HepG2 (cell line): ENCODE results near the gene CIAO2B. TPM values are rescaled to one million over a fixed set of nuclear protein-coding genes. Genes with fewer than 3 reads are reported as not detected.

Source experiments
- ATAC-seq: fragments of 200-7000 bp; cut with Tn5 transposase; 3 replicates; pipeline ENCODE4 v1.9.1; 2020; ENCODE audit warnings: mild to moderate bottlenecking, moderate library complexity
- BruUV-seq: library from RNA; stranded (reverse); fragments of 400-500 nt; replicated peaks from 2 replicates; lab custom pipeline; 2021; lab: Mats Ljungman, UMichigan
- CTCF ChIA-PET: fragments of 300-600 bp; formaldehyde crosslinking; extraction: SDS; loops from one replicate; lab custom pipeline; 2021; ENCODE audit warnings: low total read pairs, inconsistent platforms, low intra/inter-chr PET ratio; lab: Yijun Ruan, JAX
- POLR2A ChIA-PET: fragments of 350-600 bp; sonication (Branson Sonifier 250); formaldehyde crosslinking; loops from one replicate; lab custom pipeline; 2020; ENCODE audit warnings: antibody characterized with exemption, inconsistent platforms; lab: Yijun Ruan, JAX
- DNase-seq: peaks from one replicate; pipeline ENCODE4 v3.0.0-alpha.2; 2015; ENCODE audit warnings: low spot score
- FAIRE-seq: peaks from 3 replicates; lab custom pipeline; 2011; peaks lifted over from hg19 to GRCh38; lab: Jason Lieb, UNC
- H2AFZ ChIP-seq: one replicate; pipeline ENCODE4 v1.6.1; 2011; ENCODE audit warnings: low read length, inconsistent platforms
- H3K27ac ChIP-seq: fragments of 300-600 bp; 3 replicates; pipeline ENCODE4 v1.8.0; 2011; ENCODE audit warnings: mixed run types, mild to moderate bottlenecking, mixed read lengths, low read length, inconsistent platforms; ENCODE audit not compliant: insufficient read depth; ENCODE audit errors: extremely low read length
- H3K27me3 ChIP-seq, 2 experiments: fragments of 200-600 bp in 1 of 2; 2 replicates in 1 of 2; 3 replicates in 1 of 2; pipeline versions ENCODE4 v1.6.0 to v1.8.0; 2011; ENCODE audit warnings: low read length in 2 of 2, mild to moderate bottlenecking in 2 of 2, moderate library complexity in 2 of 2, inconsistent platforms in 1 of 2; ENCODE audit not compliant: insufficient read depth in 2 of 2, control insufficient read depth in 1 of 2
- H3K36me3 ChIP-seq, 2 experiments: fragments of 200-600 bp in 1 of 2; replicated peaks in 1 of 2; 2 replicates in 1 of 2; 3 replicates in 1 of 2; pipeline versions ENCODE4 v1.5.1 to v1.8.0; 2011; ENCODE audit warnings: low read length in 2 of 2, inconsistent platforms in 1 of 2; ENCODE audit not compliant: insufficient read depth in 2 of 2, control insufficient read depth in 1 of 2
- H3K4me1 ChIP-seq: 2 replicates; pipeline ENCODE4 v1.5.1; 2012; ENCODE audit warnings: low read length, inconsistent platforms; ENCODE audit not compliant: insufficient read depth
- H3K4me2 ChIP-seq: 2 replicates; pipeline ENCODE4 v1.6.0; 2011; ENCODE audit warnings: low read depth, low read length, inconsistent platforms
- H3K4me3 ChIP-seq, 3 experiments: fragments of 200-600 bp in 1 of 3; sonication (generic), shearing (Covaris generic) in 1 of 3; replicated peaks in 1 of 3; 2 replicates each; pipeline ENCODE4 v1.5.1; 2011 to 2016; ENCODE audit warnings: low read length in 3 of 3, inconsistent platforms in 2 of 3, low read depth in 2 of 3, mild to moderate bottlenecking in 2 of 3, control low read depth in 1 of 3, mixed read lengths in 1 of 3; ENCODE audit not compliant: insufficient read depth in 1 of 3
- H3K79me2 ChIP-seq: one replicate; pipeline ENCODE4 v1.6.1; 2011; ENCODE audit warnings: low read length, inconsistent platforms; ENCODE audit not compliant: insufficient read depth
- H3K9ac ChIP-seq: 2 replicates; pipeline ENCODE4 v1.6.0; 2011; ENCODE audit warnings: mild to moderate bottlenecking, low read depth, low read length, inconsistent platforms; ENCODE audit not compliant: insufficient read depth
- H3K9me3 ChIP-seq: 2 replicates; pipeline ENCODE4 v1.5.1; 2012; ENCODE audit warnings: mild to moderate bottlenecking, low read length
- H4K20me1 ChIP-seq: 2 replicates; pipeline ENCODE4 v1.6.0; 2011; ENCODE audit warnings: inconsistent platforms, mild to moderate bottlenecking, low read length, moderate library complexity; ENCODE audit not compliant: insufficient read depth
- ARHGAP35 ChIP-seq: sonication (generic); formaldehyde crosslinking; IDR thresholded peaks from 2 replicates; pipeline ENCODE4 v1.9.0; 2022; ENCODE audit warnings: mild to moderate bottlenecking, inconsistent platforms, moderate library complexity, missing genetic modification reagents, borderline replicate concordance
- ATRX ChIP-seq: sonication (generic); formaldehyde crosslinking; IDR thresholded peaks from 2 replicates; pipeline ENCODE4 v1.4.0; 2020; ENCODE audit warnings: missing genetic modification reagents, borderline replicate concordance
- CHD2 ChIP-seq: IDR thresholded peaks from 2 replicates; pipeline ENCODE4 v1.6.1; 2011; ENCODE audit warnings: low read depth, low read length, improper control_type of control experiment
- CHD4 ChIP-seq: fragments of 200-600 bp; sonication (generic); IDR thresholded peaks from 2 replicates; pipeline ENCODE4 v1.7.0; 2017; ENCODE audit warnings: mild to moderate bottlenecking, low read length, borderline replicate concordance
- KAT2B ChIP-seq: fragments of 150-350 bp; IDR thresholded peaks from 2 replicates; pipeline ENCODE4 v1.6.1; 2014; ENCODE audit warnings: low read depth, low read length, borderline replicate concordance
- KLF11 ChIP-seq: IDR thresholded peaks from 2 replicates; pipeline ENCODE4 v1.6.1; 2016; ENCODE audit warnings: missing compliant biosample characterization
- LCORL ChIP-seq, 2 experiments: fragments of 450-650 bp in 1 of 2; sonication (generic) in 1 of 2; formaldehyde crosslinking in 1 of 2; IDR thresholded peaks; 2 replicates each; pipeline versions ENCODE4 v1.5.0 to v1.6.1; 2017 to 2020; ENCODE audit warnings: antibody characterized with exemption in 1 of 2, missing genetic modification reagents in 1 of 2
- MED13 ChIP-seq: sonication (generic); formaldehyde crosslinking; IDR thresholded peaks from 2 replicates; pipeline ENCODE4 v1.5.0; 2020; ENCODE audit warnings: missing genetic modification reagents
- NFIB ChIP-seq: sonication (generic); formaldehyde crosslinking; IDR thresholded peaks from 2 replicates; pipeline ENCODE4 v1.9.0; 2021; ENCODE audit warnings: missing genetic modification reagents, mild to moderate bottlenecking, borderline replicate concordance
- NFKB2 ChIP-seq: sonication (generic); formaldehyde crosslinking; IDR thresholded peaks from 2 replicates; pipeline ENCODE4 v1.4.0; 2020; ENCODE audit warnings: missing genetic modification reagents, borderline replicate concordance
- ONECUT2 ChIP-seq: sonication (generic); formaldehyde crosslinking; IDR thresholded peaks from 2 replicates; pipeline ENCODE4 v1.4.0; 2020; ENCODE audit warnings: missing genetic modification reagents
- REL ChIP-seq: sonication (generic); formaldehyde crosslinking; conservative IDR thresholded peaks from 2 replicates; pipeline ENCODE4 v1.8.0; 2022; ENCODE audit warnings: mild to moderate bottlenecking, missing genetic modification reagents, moderate library complexity
- SUZ12 ChIP-seq: fragments of 150-350 bp; IDR thresholded peaks from 2 replicates; pipeline ENCODE4 v1.6.1; 2014; ENCODE audit warnings: low read depth, low read length
- TCF7L2 ChIP-seq: IDR thresholded peaks from 2 replicates; pipeline ENCODE4 v1.6.1; 2011; ENCODE audit warnings: mild to moderate bottlenecking, low read depth, low read length, moderate library complexity
- ZMYM2 ChIP-seq: sonication (generic); formaldehyde crosslinking; IDR thresholded peaks from 2 replicates; pipeline ENCODE4 v1.8.0; 2022; ENCODE audit warnings: mild to moderate bottlenecking, missing genetic modification reagents
- ZNF263 ChIP-seq: sonication (generic); formaldehyde crosslinking; IDR thresholded peaks from 2 replicates; pipeline ENCODE4 v1.4.0; 2020; ENCODE audit warnings: missing genetic modification reagents
- ZNF513 ChIP-seq: sonication (generic); formaldehyde crosslinking; conservative IDR thresholded peaks from 2 replicates; pipeline ENCODE4 v1.5.0; 2020; ENCODE audit warnings: missing genetic modification reagents
- ZNF781 ChIP-seq: sonication (generic); formaldehyde crosslinking; IDR thresholded peaks from 2 replicates; pipeline ENCODE4 v1.5.1; 2020; ENCODE audit warnings: borderline replicate concordance, mild to moderate bottlenecking, missing genetic modification reagents; ENCODE audit errors: not compliant biosample characterization
- ZNF816 ChIP-seq: sonication (generic); formaldehyde crosslinking; IDR thresholded peaks from 2 replicates; pipeline ENCODE4 v1.8.0; 2022; ENCODE audit warnings: missing genetic modification reagents, mild to moderate bottlenecking, borderline replicate concordance
- ZZZ3 ChIP-seq: sonication (generic); formaldehyde crosslinking; IDR thresholded peaks from 2 replicates; pipeline ENCODE4 v1.4.0; 2020; ENCODE audit warnings: missing genetic modification reagents, mild to moderate bottlenecking, borderline replicate concordance
- WGBS: methylation state at CpG from one replicate; pipeline ENCODE4 v1.1.6; 2017; ENCODE audit warnings: low lambda C conversion rate; 5-methylcytosine and 5-hydroxymethylcytosine counted together
- in situ Hi-C: cut with HindIII; loops from 2 replicates; pipeline ENCODE4 v1.10.0; 2017; ENCODE audit warnings: low pct_unique_long_range_greater_than_20kb; ENCODE audit not compliant: extremely low pct_ligation_motif_present
- intact Hi-C: fragments of 100-400 bp; cut with micrococcal nuclease; formaldehyde crosslinking; loops from one replicate; pipeline ENCODE4 v1.10.0; 2022; ENCODE audit not compliant: unreplicated experiment
- polyA plus RNA-seq, 8 experiments: library from polyadenylated mRNA; depleted of rRNA in 3 of 8; stranded (reverse) in 7 of 8; unstranded in 1 of 8; fragments of >200 nt; fragmentation: Illumina TruSeq in 4 of 8; extraction: Trizol in 4 of 8; gene quantifications; 2 replicates each; pipeline versions ENCODE4 v1.2.1 to v1.2.3, GENCODE V29; 2011 to 2016; ENCODE audit warnings: low read depth in 4 of 8, missing spikeins in 1 of 8, mixed read lengths in 1 of 8; ENCODE audit not compliant: insufficient read depth in 1 of 8
- total RNA-seq, 5 experiments: library from RNA; depleted of rRNA; stranded (reverse); fragments of >200 nt; fragmentation: Illumina TruSeq; extraction: Trizol; gene quantifications; 2 replicates each; pipeline ENCODE4 v1.2.3, GENCODE V29; 2016; ENCODE audit warnings: low read depth in 1 of 5

The CIAO2B gene
- total and polyA plus RNA-seq, 2 of the 13 experiments (the other 11 are each of a cell fraction or from before 2014, with no cell fraction given), result 157 to 293 TPM

- H3K36me3 ChIP-seq, result no peaks in the 10 kb centered on the region
- POLR2A ChIA-PET, result interaction anchor here (0.8 to 1.1 kb wide), 2 partner anchors 56 to 58 kb away, joined by 3 to 4 read pairs; no protein-coding TSS in a partner anchor
- CTCF ChIA-PET, result interaction anchor here (0.7 to 1.5 kb wide), 3 partner anchors 13 to 144 kb away, joined by 3 to 6 read pairs (median 3); no protein-coding TSS in a partner anchor
- ATAC-seq, result no peak
- peaks cover 64% of the 10 kb centered on the region for H3K4me1 ChIP-seq
- H3K4me3 ChIP-seq, result no peak overlapping the region
- intact Hi-C loops (no loop called here), in situ Hi-C loops (no loop called here)
- no peak overlapping the region for H3K4me2 ChIP-seq
- H3K9ac ChIP-seq, result no peak overlapping the region
- H3K9me3 ChIP-seq, result no peaks in the 10 kb centered on the region
- H4K20me1 ChIP-seq, result no peaks in the 10 kb centered on the region
- no TSS peak for BruUV-seq
- H3K27ac ChIP-seq, result no peak overlapping the region
- 0 out of 5 replicates have a peak, but pooled peaks cover 0 to 3% of the 10 kb centered on the region in 2 experiments for H3K27me3 ChIP-seq
- WGBS, result 86% methylated on average over 1 of the region's 1 CpG
- DNase-seq, result no peak
- TF ChIP-seq KLF11 (CRISPR knock-in tag) (no peak), NFKB2 (no peak), ZNF263 (no peak), ZNF513 (no peak), ATRX (CRISPR knock-in tag) (no peak), ARHGAP35 (no peak), SUZ12 (no peak), ZNF816 (no peak), CHD2 (no peak), TCF7L2 (no peak), NFIB (CRISPR knock-in tag) (no peak), LCORL (IDR thresholded peaks at IDR 0.05) (no peak), LCORL (CRISPR knock-in tag; IDR thresholded peaks at IDR 0.05) (no peak), MED13 (CRISPR knock-in tag) (no peak), ZZZ3 (no peak), ZMYM2 (CRISPR knock-in tag) (no peak), KAT2B (no peak), REL (CRISPR knock-in tag) (no peak), ONECUT2 (CRISPR knock-in tag) (no peak), ZNF781 (CRISPR knock-in tag) (no peak), CHD4 (no peak)
- TF ChIP-seq, all 625 proteins: peak for 0
- Histone ChIP-seq H2AFZ (no peak overlapping the region), H3K79me2 (no peaks in the 10 kb centered on the region)
- no peak for FAIRE-seq
Measured at GRCh38 chr16:66960270-66960669, 26.1 kb upstream of the CIAO2B start.
